MM.1S (cell line): Measurements from ENCODE around the gene ABHD18.
"Not testable (repeated sequence)": the region's sequence is repeated elsewhere in the genome, so short reads cannot be mapped to it uniquely, and the experiment has no call there.

Experiments used
- DNase-seq: peaks from one replicate; pipeline ENCODE4 v3.0.0-alpha.2; 2015
- H2AFZ ChIP-seq: fragments of 300-600 bp; sonication (generic); 2 replicates; pipeline ENCODE4 v1.6.0; 2016; ENCODE audit warnings: antibody characterized with exemption, low read length
- H3F3A ChIP-seq: fragments of 300-600 bp; sonication (generic); 2 replicates; pipeline ENCODE4 v1.6.1; 2016; ENCODE audit warnings: mild to moderate bottlenecking, antibody characterized with exemption, low read length, moderate library complexity, mixed read lengths; ENCODE audit not compliant: insufficient read depth
- H3K27ac ChIP-seq: fragments of 300-600 bp; sonication (generic); 2 replicates; pipeline ENCODE4 v1.5.1; 2016; ENCODE audit warnings: mild to moderate bottlenecking, low read length
- H3K27me3 ChIP-seq: fragments of 300-600 bp; sonication (generic); replicated peaks from 2 replicates; pipeline ENCODE4 v1.6.0; 2016; ENCODE audit warnings: low read length; ENCODE audit not compliant: insufficient read depth
- H3K36me3 ChIP-seq: fragments of 300-600 bp; sonication (generic); replicated peaks from 2 replicates; pipeline ENCODE4 v1.6.1; 2016; ENCODE audit warnings: mild to moderate bottlenecking, low read length, mixed read lengths; ENCODE audit not compliant: insufficient read depth
- H3K4me1 ChIP-seq: fragments of 300-600 bp; sonication (generic); 2 replicates; pipeline ENCODE4 v1.6.1; 2016; ENCODE audit warnings: low read length, mixed read lengths
- H3K4me2 ChIP-seq: fragments of 300-600 bp; sonication (generic); 2 replicates; pipeline ENCODE4 v1.6.0; 2016; ENCODE audit warnings: low read depth, low read length
- H3K4me3 ChIP-seq: fragments of 300-600 bp; sonication (generic); 2 replicates; pipeline ENCODE4 v1.5.1; 2016; ENCODE audit warnings: low read length, mixed read lengths
- H3K79me2 ChIP-seq: fragments of 300-600 bp; sonication (generic); 2 replicates; pipeline ENCODE4 v1.6.1; 2016; ENCODE audit warnings: mixed run types, low read length, mixed read lengths
- H3K9ac ChIP-seq: fragments of 300-600 bp; sonication (generic); 2 replicates; pipeline ENCODE4 v1.6.1; 2016; ENCODE audit warnings: low read length, mixed read lengths
- H3K9me2 ChIP-seq: fragments of 300-600 bp; sonication (generic); replicated peaks from 2 replicates; pipeline ENCODE4 v1.6.1; 2016; ENCODE audit warnings: mild to moderate bottlenecking, low read length, mixed read lengths; ENCODE audit not compliant: insufficient read depth
- H3K9me3 ChIP-seq: fragments of 300-600 bp; sonication (generic); replicated peaks from 2 replicates; pipeline ENCODE4 v1.6.1; 2016; ENCODE audit warnings: mild to moderate bottlenecking, low read length, mixed read lengths; ENCODE audit not compliant: insufficient read depth
- H4K20me1 ChIP-seq: fragments of 300-600 bp; sonication (generic); 2 replicates; pipeline ENCODE4 v1.6.1; 2016; ENCODE audit warnings: mild to moderate bottlenecking, low read length, moderate library complexity, mixed read lengths; ENCODE audit not compliant: insufficient read depth
- EZH2 ChIP-seq: fragments of 300-600 bp; sonication (generic); optimal IDR thresholded peaks from 2 replicates; pipeline ENCODE3; 2017; ENCODE audit warnings: low read depth, mild to moderate bottlenecking, antibody characterized with exemption, low read length, mixed read lengths
- EZH2phosphoT487 ChIP-seq: fragments of 300-600 bp; sonication (generic); IDR thresholded peaks from 2 replicates; pipeline ENCODE4 v1.6.1; 2018; ENCODE audit warnings: antibody characterized with exemption, low read length
- TF ChIP-seq, protein P1 (sequence below): fragments of 300-600 bp; sonication (generic); IDR thresholded peaks from 2 replicates; pipeline ENCODE4 v1.5.1; 2016; ENCODE audit warnings: antibody characterized with exemption, low read length, mixed read lengths

Gene ABHD18

DNA sequence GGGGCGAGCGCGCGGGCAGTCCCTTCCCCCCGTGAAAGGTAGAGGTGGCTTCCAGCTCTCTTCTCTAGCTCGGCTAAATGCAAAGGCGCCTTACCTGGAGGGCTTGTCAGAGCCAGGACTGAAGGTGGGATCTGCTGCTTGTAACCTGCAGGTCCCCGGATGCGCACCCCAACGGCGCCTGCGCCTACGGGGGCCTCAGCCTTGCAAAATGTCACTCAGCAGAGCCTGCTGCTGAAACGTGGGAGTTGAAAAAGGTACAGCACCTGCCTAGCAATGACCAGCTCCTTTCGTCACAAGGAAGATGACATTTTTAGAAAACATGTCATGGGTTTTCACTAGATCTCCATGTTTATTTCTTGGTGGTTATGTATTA lies 583 bp downstream of the ABHD18 start:
- TF ChIP-seq, protein P1, sequence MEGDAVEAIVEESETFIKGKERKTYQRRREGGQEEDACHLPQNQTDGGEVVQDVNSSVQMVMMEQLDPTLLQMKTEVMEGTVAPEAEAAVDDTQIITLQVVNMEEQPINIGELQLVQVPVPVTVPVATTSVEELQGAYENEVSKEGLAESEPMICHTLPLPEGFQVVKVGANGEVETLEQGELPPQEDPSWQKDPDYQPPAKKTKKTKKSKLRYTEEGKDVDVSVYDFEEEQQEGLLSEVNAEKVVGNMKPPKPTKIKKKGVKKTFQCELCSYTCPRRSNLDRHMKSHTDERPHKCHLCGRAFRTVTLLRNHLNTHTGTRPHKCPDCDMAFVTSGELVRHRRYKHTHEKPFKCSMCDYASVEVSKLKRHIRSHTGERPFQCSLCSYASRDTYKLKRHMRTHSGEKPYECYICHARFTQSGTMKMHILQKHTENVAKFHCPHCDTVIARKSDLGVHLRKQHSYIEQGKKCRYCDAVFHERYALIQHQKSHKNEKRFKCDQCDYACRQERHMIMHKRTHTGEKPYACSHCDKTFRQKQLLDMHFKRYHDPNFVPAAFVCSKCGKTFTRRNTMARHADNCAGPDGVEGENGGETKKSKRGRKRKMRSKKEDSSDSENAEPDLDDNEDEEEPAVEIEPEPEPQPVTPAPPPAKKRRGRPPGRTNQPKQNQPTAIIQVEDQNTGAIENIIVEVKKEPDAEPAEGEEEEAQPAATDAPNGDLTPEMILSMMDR, result no peak
- TF ChIP-seq EZH2phosphoT487, result no peak
- TF ChIP-seq EZH2, result no peak
- Histone ChIP-seq H3K9ac (peak overlapping the region; percentile 95), H3K9me2 (no peaks in the 10 kb centered on the region), H2AFZ (peak overlapping the region; percentile 92), H3K36me3 (no peaks in the 10 kb centered on the region), H4K20me1 (no peaks in the 10 kb centered on the region), H3K4me2 (peak overlapping the region; percentile 89), H3F3A (peaks cover 12% of the 10 kb centered on the region), H3K4me1 (no peaks in the 10 kb centered on the region), H3K4me3 (peak overlapping the region; percentile 93), H3K27me3 (no peaks in the 10 kb centered on the region), H3K27ac (peak overlapping the region; percentile 95), H3K79me2 (peaks cover 83% of the 10 kb centered on the region), H3K9me3 (no peaks in the 10 kb centered on the region)
- peak; percentile 74 for DNase-seq

DNA sequence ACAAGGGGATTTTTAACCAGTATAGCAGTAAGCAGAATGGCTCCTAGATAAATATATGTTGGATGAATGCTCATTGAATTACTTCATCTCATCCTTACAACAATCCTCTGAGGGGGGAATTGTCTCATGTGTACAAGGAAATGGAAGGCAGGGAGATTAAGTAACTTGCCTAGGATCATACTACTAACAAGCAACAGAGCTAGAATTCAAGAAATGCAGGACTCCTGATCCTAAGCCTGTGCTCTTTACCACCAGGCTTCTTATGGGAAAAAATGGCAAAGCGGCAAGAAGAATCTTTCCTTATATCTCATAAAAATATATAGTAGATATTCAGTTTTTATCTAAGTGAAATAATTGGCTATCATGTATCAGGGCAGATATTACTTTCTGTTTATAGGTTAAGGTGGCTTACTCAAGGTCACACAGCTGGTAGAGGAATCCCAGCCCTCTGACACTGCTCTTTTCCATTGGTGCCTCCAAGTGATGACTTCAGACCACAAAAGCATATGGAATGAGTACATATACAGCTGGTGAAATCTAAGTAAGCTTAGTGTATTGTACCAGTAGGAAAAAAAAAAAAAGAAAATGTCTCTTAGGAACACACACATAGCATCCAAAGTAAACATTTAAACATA lies 2.1 kb downstream of the ABHD18 start:
- peaks cover 86% of the 10 kb centered on the region for H3K79me2 ChIP-seq
- no peak overlapping the region for H3K4me3 ChIP-seq

DNA sequence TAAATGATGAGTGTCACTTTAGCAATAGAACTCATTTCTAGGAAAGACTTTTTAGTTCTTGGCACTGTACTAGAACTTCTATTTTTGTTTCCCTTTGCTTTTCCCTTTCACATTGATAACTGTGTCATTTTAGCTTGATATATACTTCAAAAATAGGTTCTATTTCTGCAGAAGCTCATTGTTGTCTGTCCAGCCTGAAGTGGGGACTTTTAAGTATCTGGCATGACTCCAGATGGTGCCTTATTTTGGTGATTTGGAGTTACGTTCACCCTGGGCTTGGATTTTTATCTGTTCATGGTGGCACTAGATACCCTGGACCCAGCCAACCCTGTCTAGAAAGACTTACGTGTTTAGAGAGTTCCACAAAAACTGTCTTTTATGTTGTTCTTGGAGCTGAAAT lies 3.4 kb downstream of the ABHD18 start:
- no peak overlapping the region for H3K27ac ChIP-seq
- no peaks in the 10 kb centered on the region for H3K4me1 ChIP-seq
- DNase-seq, result no peak
- H3K27me3 ChIP-seq, result no peaks in the 10 kb centered on the region
- peaks cover 81% of the 10 kb centered on the region for H3K79me2 ChIP-seq
- H2AFZ ChIP-seq, result no peak overlapping the region
- H3K36me3 ChIP-seq, result no peaks in the 10 kb centered on the region
- no peaks in the 10 kb centered on the region for H3K9me3 ChIP-seq
- no peaks in the 10 kb centered on the region for H3K9me2 ChIP-seq
- TF ChIP-seq, protein P1, result no peak
- TF ChIP-seq EZH2, result no peak
- TF ChIP-seq EZH2phosphoT487, result no peak
- H4K20me1 ChIP-seq, result no peaks in the 10 kb centered on the region; the same call in 1 of the 2 replicates
- no peak overlapping the region for H3K4me3 ChIP-seq
- H3K4me2 ChIP-seq, result no peak overlapping the region
- no peak overlapping the region for H3K9ac ChIP-seq
- peaks cover 12% of the 10 kb centered on the region for H3F3A ChIP-seq

More for the DNA sequence above, 2.1 kb downstream of the ABHD18 start:
- Histone ChIP-seq H2AFZ (no peak overlapping the region), H3K9ac (no peak overlapping the region), H3K9me2 (no peaks in the 10 kb centered on the region), H3K27ac (no peak overlapping the region), H3K4me2 (no peak overlapping the region), H3F3A (peaks cover 12% of the 10 kb centered on the region), H3K36me3 (no peaks in the 10 kb centered on the region), H3K27me3 (no peaks in the 10 kb centered on the region), H3K4me1 (no peaks in the 10 kb centered on the region), H3K9me3 (no peaks in the 10 kb centered on the region), H4K20me1 (no peaks in the 10 kb centered on the region; the same call in 1 of the 2 replicates)
- TF ChIP-seq EZH2phosphoT487, result no peak
- TF ChIP-seq, protein P1, result no peak
- no peak for TF ChIP-seq EZH2
- DNase-seq, result no peak

DNA sequence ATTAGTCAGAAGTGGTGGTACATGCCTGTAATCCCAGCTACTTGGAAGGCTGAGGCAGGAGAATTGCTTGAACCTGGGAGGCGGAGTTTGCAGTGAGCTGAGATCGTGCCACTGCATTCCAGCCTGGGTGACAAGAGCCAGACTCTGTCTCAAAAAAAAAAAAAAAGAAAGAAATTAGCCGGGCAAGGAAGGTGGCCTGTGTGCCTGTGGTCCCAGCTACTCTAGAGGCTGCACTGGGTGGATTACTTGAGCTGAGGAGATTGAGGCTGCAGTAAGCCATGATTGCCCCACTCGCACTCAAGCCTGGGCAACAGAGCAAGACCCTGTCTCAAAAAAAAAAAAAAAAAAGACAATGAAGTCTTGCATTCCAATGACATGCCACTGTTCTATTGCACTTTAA lies 5.7 kb downstream of the ABHD18 start:
- H2AFZ ChIP-seq, H3K36me3 ChIP-seq, H3K4me1 ChIP-seq, H3K27ac ChIP-seq, H4K20me1 ChIP-seq, H3K9me2 ChIP-seq, DNase-seq, H3K27me3 ChIP-seq, H3K4me3 ChIP-seq, H3K9me3 ChIP-seq, H3K9ac ChIP-seq, H3F3A ChIP-seq, H3K4me2 ChIP-seq: not testable (repeated sequence)
- H3K79me2 ChIP-seq, result peaks cover 77% of the 10 kb centered on the region
